ENCODE data around the gene SLC4A1AP. TPM values are rescaled to one million over a fixed set of nuclear protein-coding genes. Genes with fewer than 3 reads are reported as not detected.
"Not testable (repeated sequence)": the region's sequence is repeated elsewhere in the genome, so short reads cannot be mapped to it uniquely, and the experiment has no call there.

SLC4A1AP gene
- total RNA-seq, 1 experiment from 2014 or later, result 46.3 TPM

- DNase-seq (ENCODE audit: low read depth), result no peak
These were observed 11.3 kb upstream of the SLC4A1AP start for GRCh38 chr2:27652341-27652740.

GRCh38 chr2:27652790-27653189 is 10.9 kb upstream of the SLC4A1AP start:
- DNase-seq (ENCODE audit: low read depth), result no peak

GRCh38 chr2:27653397-27653796 is 10.3 kb upstream of the SLC4A1AP start:
- peak; percentile 39 for DNase-seq (ENCODE audit: low read depth)

- peak; percentile 75 for DNase-seq (ENCODE audit: low read depth)
These were observed 8.3 kb upstream of the SLC4A1AP start for GRCh38 chr2:27655155-27655951.

- DNase-seq (ENCODE audit: low read depth), result no peak
These were observed 2.3 kb upstream of the SLC4A1AP start for GRCh38 chr2:27661371-27661770.

DNA sequence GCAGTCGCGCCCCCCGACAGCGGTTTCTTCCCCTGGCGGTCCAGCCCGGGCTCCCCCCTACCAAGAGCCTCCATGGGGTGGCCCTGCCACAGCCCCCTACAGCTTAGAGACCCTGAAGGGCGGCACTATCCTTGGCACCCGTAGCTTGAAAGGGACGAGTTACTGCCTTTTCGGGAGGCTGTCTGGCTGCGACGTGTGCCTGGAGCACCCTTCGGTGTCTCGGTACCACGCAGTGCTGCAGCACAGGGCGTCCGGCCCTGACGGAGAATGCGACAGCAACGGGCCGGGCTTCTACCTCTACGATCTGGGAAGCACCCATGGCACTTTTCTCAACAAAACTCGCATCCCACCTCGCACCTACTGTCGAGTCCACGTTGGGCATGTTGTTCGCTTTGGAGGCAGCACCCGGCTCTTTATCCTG is 475 bp downstream of the SLC4A1AP start:
- no peak for DNase-seq (ENCODE audit: low read depth)

- DNase-seq (ENCODE audit: low read depth), result no peak
These were observed 1.1 kb downstream of the SLC4A1AP start for GRCh38 chr2:27664622-27665363.

GRCh38 chr2:27667446-27667845 is 3.8 kb downstream of the SLC4A1AP start:
- no peak for DNase-seq (ENCODE audit: low read depth)

GRCh38 chr2:27671235-27671634 is 7.5 kb downstream of the SLC4A1AP start:
- DNase-seq (ENCODE audit: low read depth), result no peak

GRCh38 chr2:27672723-27673486 is 9.2 kb downstream of the SLC4A1AP start:
- DNase-seq (ENCODE audit: low read depth), result no peak

DNA sequence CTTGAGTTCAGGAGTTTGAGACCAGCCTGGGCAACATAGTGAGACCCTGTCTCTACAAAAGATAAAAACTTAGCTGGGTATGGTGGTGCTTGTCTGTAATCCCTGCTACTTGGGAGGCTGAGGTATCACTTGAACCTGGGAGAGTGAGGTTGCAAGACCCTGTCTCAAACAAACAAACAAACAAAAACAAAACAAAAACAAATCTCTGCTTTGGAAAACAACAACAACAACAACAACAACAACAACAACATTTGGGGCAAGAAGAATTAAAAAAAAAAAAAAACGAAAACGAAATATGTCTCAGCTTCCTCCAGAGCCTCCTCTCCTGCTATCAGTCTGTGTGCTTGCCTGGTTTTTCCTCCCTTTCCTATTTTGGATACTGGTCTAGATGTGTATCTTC is 16.9 kb downstream of the SLC4A1AP start:
- no peak for DNase-seq (ENCODE audit: low read depth)

GRCh38 chr2:27681841-27682240 is 18.2 kb downstream of the SLC4A1AP start:
- DNase-seq (ENCODE audit: low read depth), result peak; percentile 56

DNA sequence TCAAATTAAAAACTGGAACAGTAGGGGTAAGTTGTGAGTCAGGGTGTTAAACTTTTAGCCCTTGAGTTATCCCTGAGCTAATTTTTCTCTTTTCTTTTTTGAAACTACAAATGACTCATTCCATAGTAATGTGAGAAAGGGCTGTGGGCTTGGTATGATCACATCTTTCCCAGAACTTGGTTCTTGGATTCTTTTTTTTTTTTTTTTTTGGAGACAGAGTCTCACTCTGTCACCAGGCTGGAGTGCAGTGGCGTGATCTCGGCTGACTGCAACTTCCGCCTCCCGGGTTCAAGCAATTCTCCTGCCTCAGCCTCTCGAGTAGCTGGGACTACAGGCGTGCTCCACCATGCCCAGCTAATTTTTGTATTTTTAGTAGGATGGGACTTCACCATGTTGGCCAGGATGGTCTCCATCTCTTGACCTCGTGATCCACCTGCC is 18.7 kb downstream of the SLC4A1AP start:
- peak; percentile 83 for DNase-seq (ENCODE audit: low read depth)

DNA sequence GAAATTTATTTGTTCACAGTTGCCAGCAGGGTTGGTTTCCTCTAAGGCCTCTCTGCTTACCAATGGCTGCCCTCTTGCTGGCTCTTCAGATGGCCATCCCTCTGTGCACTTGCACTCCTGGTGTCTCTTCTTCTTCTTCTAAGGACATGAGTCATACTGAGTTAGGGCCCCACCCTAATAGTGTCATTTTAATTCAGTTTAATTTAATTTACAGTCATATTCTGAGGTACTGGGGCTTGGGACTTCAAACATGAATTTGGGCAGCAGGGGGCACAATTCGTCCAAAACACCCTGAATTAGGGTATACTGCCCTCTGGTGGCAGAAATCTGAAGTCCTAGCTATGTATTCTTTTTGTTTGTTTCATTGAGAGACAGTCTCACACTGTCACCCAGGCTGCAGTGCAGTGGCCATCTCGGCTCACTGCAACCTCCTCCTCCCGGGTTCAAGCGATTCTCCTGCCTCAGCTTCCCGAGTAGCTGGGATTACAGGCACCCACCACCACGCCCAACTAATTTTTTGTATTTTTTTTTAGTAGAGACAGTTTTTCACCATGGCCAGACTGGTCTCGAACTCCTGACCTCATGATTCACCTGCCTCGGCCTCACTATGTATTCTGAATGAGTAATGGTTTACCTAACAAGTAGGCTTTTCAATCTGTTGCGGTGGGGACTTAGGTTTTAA is 19.8 kb downstream of the SLC4A1AP start:
- peak; percentile 85 for DNase-seq (ENCODE audit: low read depth)

GRCh38 chr2:27685006-27685405 is 21.3 kb downstream of the SLC4A1AP start:
- DNase-seq (ENCODE audit: low read depth), result not testable (repeated sequence)

DNA sequence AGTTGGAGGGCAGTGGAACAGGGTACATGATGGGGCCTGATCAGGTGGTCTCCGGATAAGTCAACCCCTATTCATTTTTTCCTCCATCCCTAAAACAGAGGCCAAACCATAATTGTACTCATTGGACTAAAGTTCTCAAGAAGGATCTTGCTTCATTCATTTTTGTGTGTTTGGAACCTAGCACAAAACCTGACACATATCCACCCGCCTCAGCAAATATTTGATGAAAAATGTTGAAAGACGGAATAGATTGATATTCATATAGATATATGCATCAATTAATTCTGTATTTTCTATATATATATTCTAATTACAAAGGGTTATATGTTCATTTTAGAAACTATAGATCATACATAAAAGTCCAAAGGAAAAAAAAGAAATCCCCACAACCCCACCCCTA is 21.9 kb downstream of the SLC4A1AP start:
- no peak for DNase-seq (ENCODE audit: low read depth)

DNA sequence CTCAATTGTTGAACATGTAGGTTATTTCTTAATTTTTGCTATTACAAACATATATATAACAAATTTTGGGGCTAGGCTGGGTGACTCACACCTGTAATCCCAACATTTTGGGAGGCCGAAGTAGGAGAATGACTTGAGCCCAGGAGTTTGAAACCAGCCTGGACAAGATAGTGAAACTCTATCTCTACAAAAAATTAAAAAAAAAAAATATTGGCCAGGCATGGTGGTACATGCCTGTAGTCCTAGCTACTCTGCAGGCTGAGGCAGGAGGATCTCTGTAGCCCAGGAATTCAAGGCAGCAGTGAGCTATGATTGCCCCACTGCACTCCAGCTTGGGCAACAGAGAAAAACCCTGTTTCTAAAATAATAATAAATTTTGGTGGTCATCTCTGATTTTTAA is 23.5 kb downstream of the SLC4A1AP start:
- no peak for DNase-seq (ENCODE audit: low read depth)

DNA sequence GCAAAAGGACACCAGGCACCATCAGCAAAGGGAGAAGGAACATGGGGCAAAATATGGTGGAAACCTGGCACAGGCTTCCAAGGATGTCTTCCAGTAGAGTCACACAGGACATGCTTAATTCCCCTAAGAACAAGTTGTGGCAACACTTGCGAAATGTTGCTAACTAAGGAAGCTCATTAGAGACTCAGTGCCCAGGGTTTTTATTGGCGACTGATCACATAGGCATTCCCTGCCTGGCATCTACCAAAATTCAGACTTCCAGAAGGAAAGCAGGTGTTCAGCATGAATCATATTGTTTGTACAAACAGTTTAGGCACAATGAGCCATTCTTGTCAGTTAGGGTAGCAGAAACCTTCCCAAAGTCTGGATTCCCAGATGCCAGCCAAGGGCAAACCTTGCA is 25.7 kb downstream of the SLC4A1AP start:
- no peak for DNase-seq (ENCODE audit: low read depth)

- DNase-seq (ENCODE audit: low read depth), result no peak
These were observed 26.4 kb downstream of the SLC4A1AP start for GRCh38 chr2:27690052-27690451.

- DNase-seq (ENCODE audit: low read depth), result no peak
These were observed 34.0 kb downstream of the SLC4A1AP start for GRCh38 chr2:27697660-27698059.

GRCh38 chr2:27701676-27702075 is 38.0 kb downstream of the SLC4A1AP start:
- DNase-seq (ENCODE audit: low read depth), result peak; percentile 55

- no peak for DNase-seq (ENCODE audit: low read depth)
These were observed 38.6 kb downstream of the SLC4A1AP start for GRCh38 chr2:27702302-27702701.
